Measurements from ENCODE around the gene TNXB.
"Not testable (repeated sequence)": the region's sequence is repeated elsewhere in the genome, so short reads cannot be mapped to it uniquely, and the experiment has no call there.

Gene TNXB

DNA sequence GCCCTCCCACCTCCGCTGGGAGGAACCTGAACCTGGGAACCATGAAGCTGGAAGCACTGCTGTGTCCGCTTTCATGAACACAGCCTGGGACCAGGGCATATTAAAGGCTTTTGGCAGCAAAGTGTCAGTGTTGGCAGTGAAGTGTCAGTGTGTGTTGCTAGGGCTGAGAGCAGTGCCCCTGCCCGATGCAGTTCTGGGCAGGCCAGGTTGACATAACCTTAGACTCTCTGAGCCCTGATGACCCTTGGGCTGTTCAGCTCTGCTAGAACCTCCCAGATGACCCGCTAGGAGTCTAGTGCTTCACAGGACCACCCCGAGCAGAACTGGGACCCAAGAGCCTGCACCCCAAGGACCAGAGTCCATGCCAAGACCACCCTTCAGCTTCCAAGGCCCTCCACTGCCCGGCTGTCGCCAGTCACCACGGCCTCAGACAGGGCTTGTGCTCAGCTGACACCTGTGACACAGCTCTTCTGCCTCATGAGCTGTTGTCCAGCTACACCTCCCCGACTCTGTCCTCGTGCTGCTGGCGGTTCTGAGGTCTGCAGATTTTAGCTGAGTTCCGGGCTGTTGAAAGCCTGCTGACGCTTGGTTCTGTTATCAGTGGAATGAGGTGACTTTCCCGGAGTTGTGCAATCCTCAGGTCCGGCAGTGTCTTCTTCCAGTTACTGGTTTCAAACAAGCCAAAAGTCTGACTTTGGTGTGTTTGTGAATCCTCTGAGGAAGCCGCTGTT, 73.7 kb downstream of the TNXB start:
- not testable (repeated sequence) for DNase-seq

- not testable (repeated sequence) for DNase-seq
Measured at GRCh38 chr6:32029553-32029952, 79.6 kb downstream of the TNXB start.

- DNase-seq = not testable (repeated sequence)
Measured at GRCh38 chr6:32028631-32029030, 80.5 kb downstream of the TNXB start.

DNA sequence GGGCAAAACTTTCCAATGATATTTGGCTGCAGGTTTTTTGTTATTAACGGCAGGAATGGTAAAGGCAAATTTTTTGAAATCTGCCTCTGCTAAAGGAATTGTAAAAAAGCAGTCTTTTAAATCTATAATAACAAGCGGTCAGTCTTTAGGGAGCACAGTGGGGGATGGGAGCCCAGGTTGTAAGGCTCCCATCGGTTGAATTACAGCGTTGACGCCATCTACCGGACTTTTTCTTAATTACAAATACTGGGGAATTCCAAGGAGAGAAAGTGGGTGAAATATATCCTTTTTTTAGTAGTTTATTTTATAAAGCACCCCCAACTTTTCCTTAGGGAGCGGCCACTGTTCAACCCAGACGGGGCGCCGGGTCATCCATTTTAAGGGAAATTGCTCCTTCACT, 87.0 kb downstream of the TNXB start:
- DNase-seq = not testable (repeated sequence)

GRCh38 chr6:32014547-32014946, 94.6 kb downstream of the TNXB start, which contains the start of gene C4B:
Gene C4B, plus strand, starts transcription at chr6:32014795. Its CDS starts 51 bp downstream, at chr6:32014846.
- not testable (repeated sequence) for DNase-seq

- not testable (repeated sequence) for DNase-seq
Measured at GRCh38 chr6:32013738-32014137, 95.4 kb downstream of the TNXB start.

DNA sequence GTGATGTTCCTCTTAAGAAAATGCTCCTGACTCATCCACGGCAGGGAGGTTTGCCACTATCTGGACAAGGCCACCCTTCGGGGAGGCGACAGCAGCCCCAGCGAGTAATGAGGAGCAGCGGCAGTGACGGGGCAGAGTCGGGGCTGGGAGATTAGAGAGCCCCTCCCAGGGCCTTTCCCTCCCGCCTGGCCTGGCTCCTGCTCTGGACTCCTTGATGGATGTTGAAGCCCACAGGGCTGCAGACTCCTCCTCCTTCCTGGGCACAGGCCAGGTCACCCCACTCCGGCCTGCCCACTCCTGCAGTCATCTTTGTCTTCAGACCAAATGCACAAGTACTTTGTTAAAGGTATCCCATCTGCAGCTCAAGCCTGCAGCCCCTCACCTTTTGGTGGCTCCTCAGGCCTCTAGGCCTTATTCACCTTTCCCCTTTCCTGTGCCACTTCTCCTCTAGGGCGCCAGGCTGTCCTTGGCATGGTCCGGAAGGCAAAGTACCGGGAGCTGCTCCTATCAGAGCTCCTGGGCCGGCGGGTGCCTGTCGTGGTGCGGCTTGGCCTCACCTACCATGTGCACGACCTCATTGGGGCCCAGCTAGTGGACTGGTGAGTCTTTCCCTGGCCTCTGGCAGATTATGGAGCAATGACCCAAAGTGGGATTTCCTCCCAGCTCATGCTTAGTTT, 96.1 kb downstream of the TNXB start:
- not testable (repeated sequence) for DNase-seq

DNA sequence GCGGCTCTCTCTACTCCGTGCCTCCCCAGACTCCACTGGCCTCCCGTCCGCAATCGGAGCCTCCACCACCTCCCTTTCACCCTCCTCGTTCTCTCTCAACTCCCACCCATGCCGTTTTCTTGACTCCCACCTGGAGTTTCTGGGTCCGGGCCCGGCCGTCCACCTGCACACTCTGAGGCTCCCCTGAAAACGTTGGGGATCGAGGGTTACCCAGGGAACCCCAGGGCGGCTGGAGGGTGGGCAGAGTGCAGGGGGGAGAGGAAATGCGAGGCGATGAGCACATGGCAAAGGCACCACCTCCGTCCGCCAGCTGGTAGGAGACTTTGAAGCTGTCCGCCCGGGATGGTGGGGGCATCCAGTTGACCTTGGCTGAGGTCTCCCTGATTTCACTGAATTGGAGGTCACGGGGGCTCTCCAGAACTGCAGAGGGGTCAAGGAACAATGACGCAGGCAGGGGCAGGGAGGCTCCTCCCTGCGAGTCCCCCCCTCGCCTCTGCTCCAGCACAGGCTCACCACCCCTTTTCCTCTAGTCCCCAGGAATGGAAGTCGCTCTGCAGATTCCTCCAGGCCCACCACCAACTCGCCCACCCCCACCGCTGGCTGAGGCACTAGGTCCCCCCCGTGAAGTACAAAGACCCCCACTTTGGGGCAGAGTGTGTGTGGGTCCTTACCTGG, 98.1 kb downstream of the TNXB start:
- not testable (repeated sequence) for DNase-seq

DNA sequence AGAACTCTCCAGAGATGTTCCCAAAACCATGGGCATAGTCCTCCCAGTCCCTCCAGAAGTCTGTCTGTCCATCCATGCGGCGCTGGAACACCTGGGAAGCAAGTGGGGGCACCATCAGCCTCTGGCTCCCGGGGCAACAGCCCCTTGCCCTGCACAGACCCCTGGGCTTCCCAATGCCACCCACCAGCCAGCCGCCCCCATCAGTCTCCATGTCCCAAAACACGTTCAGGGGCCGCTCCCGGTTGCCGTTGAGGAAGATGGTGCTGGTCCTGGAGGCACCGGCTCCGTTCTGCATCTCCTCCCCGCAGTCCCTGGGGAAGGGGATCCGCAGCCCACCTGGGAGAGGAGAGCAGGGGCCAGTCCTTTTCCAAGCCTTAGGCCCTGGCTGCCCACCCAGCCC, 99.6 kb downstream of the TNXB start:
- DNase-seq = not testable (repeated sequence)

- DNase-seq = not testable (repeated sequence)
Measured at GRCh38 chr6:32008616-32009015, 100.5 kb downstream of the TNXB start.

GRCh38 chr6:32008037-32008436, 101.1 kb downstream of the TNXB start:
- DNase-seq = not testable (repeated sequence)

- DNase-seq = not testable (repeated sequence)
Measured at GRCh38 chr6:32007086-32007485, 102.1 kb downstream of the TNXB start.

GRCh38 chr6:32005991-32006529, 103.1 kb downstream of the TNXB start:
- DNase-seq = not testable (repeated sequence)

- not testable (repeated sequence) for DNase-seq
Measured at GRCh38 chr6:32005538-32005880, 103.6 kb downstream of the TNXB start.

- not testable (repeated sequence) for DNase-seq
Measured at GRCh38 chr6:32004864-32005537, 104.1 kb downstream of the TNXB start.

DNA sequence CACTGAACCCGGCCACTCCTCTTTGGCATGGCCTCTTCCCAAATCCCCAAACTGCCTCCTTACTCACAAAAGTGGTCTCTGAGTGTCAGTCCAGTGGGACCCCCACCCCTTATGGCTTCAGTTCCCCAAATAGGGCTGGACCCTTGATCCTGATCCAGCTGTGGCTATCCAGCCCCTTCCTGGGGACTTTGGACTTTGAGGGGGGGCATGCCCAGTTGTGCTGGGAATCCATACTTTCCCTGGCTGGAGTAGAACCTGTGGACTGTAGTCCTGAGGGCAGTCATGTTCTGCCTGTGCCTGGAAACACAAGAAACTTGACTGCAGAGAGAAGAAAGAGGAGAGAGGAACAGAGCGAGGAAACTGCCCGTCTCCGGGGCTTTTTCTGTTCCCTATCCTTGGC, 104.7 kb downstream of the TNXB start:
- not testable (repeated sequence) for DNase-seq

- DNase-seq = not testable (repeated sequence)
Measured at GRCh38 chr6:32003301-32003700, 105.8 kb downstream of the TNXB start.

DNA sequence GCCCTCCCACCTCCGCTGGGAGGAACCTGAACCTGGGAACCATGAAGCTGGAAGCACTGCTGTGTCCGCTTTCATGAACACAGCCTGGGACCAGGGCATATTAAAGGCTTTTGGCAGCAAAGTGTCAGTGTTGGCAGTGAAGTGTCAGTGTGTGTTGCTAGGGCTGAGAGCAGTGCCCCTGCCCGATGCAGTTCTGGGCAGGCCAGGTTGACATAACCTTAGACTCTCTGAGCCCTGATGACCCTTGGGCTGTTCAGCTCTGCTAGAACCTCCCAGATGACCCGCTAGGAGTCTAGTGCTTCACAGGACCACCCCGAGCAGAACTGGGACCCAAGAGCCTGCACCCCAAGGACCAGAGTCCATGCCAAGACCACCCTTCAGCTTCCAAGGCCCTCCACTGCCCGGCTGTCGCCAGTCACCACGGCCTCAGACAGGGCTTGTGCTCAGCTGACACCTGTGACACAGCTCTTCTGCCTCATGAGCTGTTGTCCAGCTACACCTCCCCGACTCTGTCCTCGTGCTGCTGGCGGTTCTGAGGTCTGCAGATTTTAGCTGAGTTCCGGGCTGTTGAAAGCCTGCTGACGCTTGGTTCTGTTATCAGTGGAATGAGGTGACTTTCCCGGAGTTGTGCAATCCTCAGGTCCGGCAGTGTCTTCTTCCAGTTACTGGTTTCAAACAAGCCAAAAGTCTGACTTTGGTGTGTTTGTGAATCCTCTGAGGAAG, 106.4 kb downstream of the TNXB start:
- DNase-seq = not testable (repeated sequence)

GRCh38 chr6:31996385-31996784, 112.8 kb downstream of the TNXB start:
- DNase-seq = not testable (repeated sequence)

- DNase-seq = not testable (repeated sequence)
Measured at GRCh38 chr6:31994421-31994820, 114.7 kb downstream of the TNXB start.

Measured in CD4-positive, alpha-beta T cell treated with Interleukin-17A for 4 hours (primary cell).